ENCODE measurements around the gene AOPEP.

Gene AOPEP

GRCh38 chr9:94908011-94908563 lies 181.6 kb downstream of the AOPEP start:
- Histone ChIP-seq H3K36me3 (ENCODE audit: control insufficient read depth in 2 of 2, insufficient read depth in 2 of 2, low read length in 2 of 2) (no peaks in the 10 kb centered on the region), H3K27me3 (ENCODE audit: control insufficient read depth in 2 of 2, insufficient read depth in 2 of 2, low read length in 2 of 2) (no peaks in the 10 kb centered on the region), H3K4me1 (ENCODE audit: control insufficient read depth in 2 of 2, insufficient read depth in 2 of 2, low read length in 2 of 2) (no peaks in the 10 kb centered on the region), H3K9ac (ENCODE audit: low read depth in 1 of 2, low read length in 2 of 2) (no peak overlapping the region), H3K27ac (ENCODE audit: low read depth in 2 of 2, low read length in 2 of 2) (no peak overlapping the region), H3K9me3 (ENCODE audit: control insufficient read depth in 2 of 2, low read length in 2 of 2) (no peaks in the 10 kb centered on the region), H3K4me3 (ENCODE audit: low read length in 2 of 2) (no peak overlapping the region)

DNA sequence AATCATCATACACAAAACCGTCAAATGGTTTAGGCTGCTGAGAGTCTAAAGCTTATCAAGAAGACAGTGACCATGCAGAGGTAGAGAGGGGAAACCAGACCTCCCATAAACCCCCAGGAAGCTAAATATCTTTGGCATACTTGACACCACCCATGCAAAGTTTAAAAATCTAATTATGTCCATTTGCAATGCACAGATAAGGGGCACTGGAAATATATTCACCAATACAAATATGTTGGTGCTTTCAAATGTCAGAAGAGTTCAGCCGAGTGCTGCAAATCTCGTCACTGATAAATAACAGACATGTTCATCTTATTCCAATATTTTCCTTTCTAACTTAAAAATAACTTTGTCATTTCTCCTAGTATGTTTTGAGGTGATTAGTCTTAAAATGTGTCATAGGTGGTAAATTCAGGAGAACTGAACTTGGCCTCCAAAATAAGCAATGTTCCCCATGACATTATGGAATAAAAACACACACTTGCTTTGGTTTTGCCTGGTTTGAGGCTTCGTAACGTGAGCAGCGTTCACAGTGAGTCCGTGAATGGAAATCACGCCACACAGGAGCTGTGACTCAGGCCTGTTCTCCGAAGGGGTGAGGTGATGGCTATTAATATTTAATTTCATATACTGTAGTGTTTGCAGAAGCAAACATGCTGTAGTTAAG lies 182.2 kb downstream of the AOPEP start:
- no peak overlapping the region for H3K4me3 ChIP-seq (ENCODE audit: low read length in 2 of 2)
- no peaks in the 10 kb centered on the region for H3K4me1 ChIP-seq (ENCODE audit: control insufficient read depth in 2 of 2, insufficient read depth in 2 of 2, low read length in 2 of 2)
- no peaks in the 10 kb centered on the region for H3K36me3 ChIP-seq (ENCODE audit: control insufficient read depth in 2 of 2, insufficient read depth in 2 of 2, low read length in 2 of 2)
- no peak overlapping the region for H3K9ac ChIP-seq (ENCODE audit: low read depth in 1 of 2, low read length in 2 of 2)
- H3K27me3 ChIP-seq (ENCODE audit: control insufficient read depth in 2 of 2, insufficient read depth in 2 of 2, low read length in 2 of 2), result no peaks in the 10 kb centered on the region
- H3K9me3 ChIP-seq (ENCODE audit: control insufficient read depth in 2 of 2, low read length in 2 of 2), result no peaks in the 10 kb centered on the region
- no peak overlapping the region for H3K27ac ChIP-seq (ENCODE audit: low read depth in 2 of 2, low read length in 2 of 2)

GRCh38 chr9:94909250-94909894 lies 182.9 kb downstream of the AOPEP start:
- Histone ChIP-seq H3K27ac (ENCODE audit: low read depth in 2 of 2, low read length in 2 of 2) (no peak overlapping the region), H3K4me3 (ENCODE audit: low read length in 2 of 2) (no peak overlapping the region), H3K27me3 (ENCODE audit: control insufficient read depth in 2 of 2, insufficient read depth in 2 of 2, low read length in 2 of 2) (no peaks in the 10 kb centered on the region), H3K9ac (ENCODE audit: low read depth in 1 of 2, low read length in 2 of 2) (no peak overlapping the region), H3K4me1 (ENCODE audit: control insufficient read depth in 2 of 2, insufficient read depth in 2 of 2, low read length in 2 of 2) (peaks cover 0 to 4% of the 10 kb centered on the region in 2 donors), H3K9me3 (ENCODE audit: control insufficient read depth in 2 of 2, low read length in 2 of 2) (no peaks in the 10 kb centered on the region), H3K36me3 (ENCODE audit: control insufficient read depth in 2 of 2, insufficient read depth in 2 of 2, low read length in 2 of 2) (no peaks in the 10 kb centered on the region)

GRCh38 chr9:94909965-94910730 lies 183.6 kb downstream of the AOPEP start:
- Histone ChIP-seq H3K27me3 (ENCODE audit: control insufficient read depth in 2 of 2, insufficient read depth in 2 of 2, low read length in 2 of 2) (no peaks in the 10 kb centered on the region), H3K9me3 (ENCODE audit: control insufficient read depth in 2 of 2, low read length in 2 of 2) (no peaks in the 10 kb centered on the region), H3K4me3 (ENCODE audit: low read length in 2 of 2) (no peak overlapping the region), H3K9ac (ENCODE audit: low read depth in 1 of 2, low read length in 2 of 2) (no peak overlapping the region), H3K27ac (ENCODE audit: low read depth in 2 of 2, low read length in 2 of 2) (no peak overlapping the region), H3K4me1 (ENCODE audit: control insufficient read depth in 2 of 2, insufficient read depth in 2 of 2, low read length in 2 of 2) (peaks cover 0 to 4% of the 10 kb centered on the region in 2 donors), H3K36me3 (ENCODE audit: control insufficient read depth in 2 of 2, insufficient read depth in 2 of 2, low read length in 2 of 2) (no peaks in the 10 kb centered on the region)

DNA sequence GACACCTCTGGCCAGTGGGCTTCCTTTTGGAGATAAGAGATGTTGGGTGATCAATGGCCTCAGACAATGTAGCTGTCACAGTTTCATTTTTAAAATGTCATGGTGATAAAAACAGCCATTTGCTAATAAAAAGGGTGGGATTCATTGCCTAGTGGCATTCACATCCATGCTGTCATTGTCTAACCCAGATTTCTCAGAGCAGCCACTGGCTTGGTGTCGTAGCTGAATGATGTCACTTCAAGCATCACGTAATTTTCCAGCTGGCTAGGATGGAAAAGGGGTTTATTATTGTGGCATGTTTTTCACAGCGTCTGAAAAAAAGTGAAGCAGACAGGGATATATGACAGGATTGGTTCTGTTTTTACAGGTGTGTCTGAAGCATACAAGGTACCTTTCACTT lies 184.7 kb downstream of the AOPEP start:
- peaks cover 0 to 4% of the 10 kb centered on the region in 2 donors for H3K4me1 ChIP-seq (ENCODE audit: control insufficient read depth in 2 of 2, insufficient read depth in 2 of 2, low read length in 2 of 2)
- no peak overlapping the region for H3K9ac ChIP-seq (ENCODE audit: low read depth in 1 of 2, low read length in 2 of 2)
- H3K27me3 ChIP-seq (ENCODE audit: control insufficient read depth in 2 of 2, insufficient read depth in 2 of 2, low read length in 2 of 2), result no peaks in the 10 kb centered on the region
- no peaks in the 10 kb centered on the region for H3K9me3 ChIP-seq (ENCODE audit: control insufficient read depth in 2 of 2, low read length in 2 of 2)
- H3K4me3 ChIP-seq (ENCODE audit: low read length in 2 of 2), result no peak overlapping the region
- H3K36me3 ChIP-seq (ENCODE audit: control insufficient read depth in 2 of 2, insufficient read depth in 2 of 2, low read length in 2 of 2), result no peaks in the 10 kb centered on the region
- H3K27ac ChIP-seq (ENCODE audit: low read depth in 2 of 2, low read length in 2 of 2), result no peak overlapping the region

GRCh38 chr9:94911986-94912635 lies 185.6 kb downstream of the AOPEP start:
- Histone ChIP-seq H3K9me3 (ENCODE audit: control insufficient read depth in 2 of 2, low read length in 2 of 2) (no peaks in the 10 kb centered on the region), H3K27ac (ENCODE audit: low read depth in 2 of 2, low read length in 2 of 2) (no peak overlapping the region), H3K4me1 (ENCODE audit: control insufficient read depth in 2 of 2, insufficient read depth in 2 of 2, low read length in 2 of 2) (peaks cover 0 to 4% of the 10 kb centered on the region in 2 donors), H3K9ac (ENCODE audit: low read depth in 1 of 2, low read length in 2 of 2) (no peak overlapping the region), H3K27me3 (ENCODE audit: control insufficient read depth in 2 of 2, insufficient read depth in 2 of 2, low read length in 2 of 2) (no peaks in the 10 kb centered on the region), H3K4me3 (ENCODE audit: low read length in 2 of 2) (no peak overlapping the region), H3K36me3 (ENCODE audit: control insufficient read depth in 2 of 2, insufficient read depth in 2 of 2, low read length in 2 of 2) (no peaks in the 10 kb centered on the region)

GRCh38 chr9:94912700-94913249 lies 186.3 kb downstream of the AOPEP start:
- H3K9ac ChIP-seq (ENCODE audit: low read depth in 1 of 2, low read length in 2 of 2), result no peak overlapping the region
- H3K4me3 ChIP-seq (ENCODE audit: low read length in 2 of 2), result no peak overlapping the region
- no peaks in the 10 kb centered on the region for H3K27me3 ChIP-seq (ENCODE audit: control insufficient read depth in 2 of 2, insufficient read depth in 2 of 2, low read length in 2 of 2)
- H3K4me1 ChIP-seq (ENCODE audit: control insufficient read depth in 2 of 2, insufficient read depth in 2 of 2, low read length in 2 of 2), result peaks cover 0 to 4% of the 10 kb centered on the region in 2 donors
- H3K27ac ChIP-seq (ENCODE audit: low read depth in 2 of 2, low read length in 2 of 2), result no peak overlapping the region
- no peaks in the 10 kb centered on the region for H3K36me3 ChIP-seq (ENCODE audit: control insufficient read depth in 2 of 2, insufficient read depth in 2 of 2, low read length in 2 of 2)
- no peaks in the 10 kb centered on the region for H3K9me3 ChIP-seq (ENCODE audit: control insufficient read depth in 2 of 2, low read length in 2 of 2)

DNA sequence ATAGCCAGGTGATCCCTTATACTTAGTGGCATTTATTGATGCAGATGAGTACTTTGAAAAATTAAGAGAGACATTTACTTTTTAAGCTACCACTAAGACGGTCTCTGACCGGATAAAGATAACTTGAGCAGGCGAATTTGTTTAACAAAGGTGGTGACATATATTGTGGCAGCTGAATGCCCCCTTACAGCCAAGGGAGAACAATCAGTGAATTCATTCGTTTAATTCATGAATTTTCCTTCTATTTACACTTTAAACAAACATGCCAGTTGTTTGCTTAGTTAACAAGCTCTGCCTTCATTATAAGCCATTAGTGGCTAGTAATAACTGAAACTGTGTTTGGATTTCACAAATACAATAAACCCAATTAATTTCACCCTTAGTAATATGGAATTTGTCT lies 187.1 kb downstream of the AOPEP start:
- Histone ChIP-seq H3K36me3 (ENCODE audit: control insufficient read depth in 2 of 2, insufficient read depth in 2 of 2, low read length in 2 of 2) (no peaks in the 10 kb centered on the region), H3K27me3 (ENCODE audit: control insufficient read depth in 2 of 2, insufficient read depth in 2 of 2, low read length in 2 of 2) (no peaks in the 10 kb centered on the region), H3K4me3 (ENCODE audit: low read length in 2 of 2) (no peak overlapping the region), H3K9ac (ENCODE audit: low read depth in 1 of 2, low read length in 2 of 2) (no peak overlapping the region), H3K27ac (ENCODE audit: low read depth in 2 of 2, low read length in 2 of 2) (no peak overlapping the region), H3K9me3 (ENCODE audit: control insufficient read depth in 2 of 2, low read length in 2 of 2) (no peaks in the 10 kb centered on the region), H3K4me1 (ENCODE audit: control insufficient read depth in 2 of 2, insufficient read depth in 2 of 2, low read length in 2 of 2) (peaks cover 0 to 4% of the 10 kb centered on the region in 2 donors)

GRCh38 chr9:94915476-94916450 lies 189.3 kb downstream of the AOPEP start:
- H3K27ac ChIP-seq (ENCODE audit: low read depth in 2 of 2, low read length in 2 of 2), result no peak overlapping the region
- H3K4me3 ChIP-seq (ENCODE audit: low read length in 2 of 2), result no peak overlapping the region
- no peaks in the 10 kb centered on the region for H3K9me3 ChIP-seq (ENCODE audit: control insufficient read depth in 2 of 2, low read length in 2 of 2)
- no peaks in the 10 kb centered on the region for H3K27me3 ChIP-seq (ENCODE audit: control insufficient read depth in 2 of 2, insufficient read depth in 2 of 2, low read length in 2 of 2)
- no peak overlapping the region for H3K9ac ChIP-seq (ENCODE audit: low read depth in 1 of 2, low read length in 2 of 2)
- H3K4me1 ChIP-seq (ENCODE audit: control insufficient read depth in 2 of 2, insufficient read depth in 2 of 2, low read length in 2 of 2), result peaks cover 0 to 4% of the 10 kb centered on the region in 2 donors
- no peaks in the 10 kb centered on the region for H3K36me3 ChIP-seq (ENCODE audit: control insufficient read depth in 2 of 2, insufficient read depth in 2 of 2, low read length in 2 of 2)

Data from mucosa of rectum (tissue), 2 donors.